Skin epidermis (tissue), 12 donors: ENCODE data around the gene CBLB.

Experiments used
- H3K27ac ChIP-seq, 21 experiments: fragments of 200-600 bp; sonication (generic) in 11 of 21; one replicate each; pipeline ENCODE4 v1.5.0; 2020; ENCODE audit warnings: mild to moderate bottlenecking in 3 of 21, inconsistent platforms in 2 of 21, moderate library complexity in 2 of 21
- H3K4me3 ChIP-seq, 7 experiments: fragments of 200-600 bp; sonication (generic) in 2 of 7; one replicate each; pipeline ENCODE4 v1.5.0; 2020; ENCODE audit warnings: inconsistent platforms in 2 of 7, mild to moderate bottlenecking in 2 of 7, moderate library complexity in 1 of 7

Gene CBLB

DNA sequence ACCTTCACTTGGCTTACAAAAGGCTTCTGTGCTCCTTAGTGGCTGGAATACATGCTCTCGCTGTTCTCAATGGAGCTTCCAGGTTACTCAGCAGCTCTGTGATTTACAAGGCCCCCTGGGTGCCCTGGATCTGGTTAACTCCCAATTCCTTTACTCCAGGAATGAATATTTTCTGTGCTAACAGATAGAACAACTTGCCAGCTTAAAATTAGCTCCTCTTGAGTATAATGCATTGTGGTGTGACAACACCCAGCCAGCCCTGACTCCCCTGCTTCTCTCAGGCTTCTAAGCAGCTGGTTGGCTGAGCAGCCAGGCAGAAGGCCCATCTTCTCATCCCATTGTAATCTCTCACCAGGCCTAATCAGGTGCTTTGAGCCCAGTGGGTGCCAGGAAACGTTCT is 255.7 kb downstream of the CBLB start:
- no peak overlapping the region for H3K4me3 ChIP-seq
- no peak overlapping the region for H3K27ac ChIP-seq

DNA sequence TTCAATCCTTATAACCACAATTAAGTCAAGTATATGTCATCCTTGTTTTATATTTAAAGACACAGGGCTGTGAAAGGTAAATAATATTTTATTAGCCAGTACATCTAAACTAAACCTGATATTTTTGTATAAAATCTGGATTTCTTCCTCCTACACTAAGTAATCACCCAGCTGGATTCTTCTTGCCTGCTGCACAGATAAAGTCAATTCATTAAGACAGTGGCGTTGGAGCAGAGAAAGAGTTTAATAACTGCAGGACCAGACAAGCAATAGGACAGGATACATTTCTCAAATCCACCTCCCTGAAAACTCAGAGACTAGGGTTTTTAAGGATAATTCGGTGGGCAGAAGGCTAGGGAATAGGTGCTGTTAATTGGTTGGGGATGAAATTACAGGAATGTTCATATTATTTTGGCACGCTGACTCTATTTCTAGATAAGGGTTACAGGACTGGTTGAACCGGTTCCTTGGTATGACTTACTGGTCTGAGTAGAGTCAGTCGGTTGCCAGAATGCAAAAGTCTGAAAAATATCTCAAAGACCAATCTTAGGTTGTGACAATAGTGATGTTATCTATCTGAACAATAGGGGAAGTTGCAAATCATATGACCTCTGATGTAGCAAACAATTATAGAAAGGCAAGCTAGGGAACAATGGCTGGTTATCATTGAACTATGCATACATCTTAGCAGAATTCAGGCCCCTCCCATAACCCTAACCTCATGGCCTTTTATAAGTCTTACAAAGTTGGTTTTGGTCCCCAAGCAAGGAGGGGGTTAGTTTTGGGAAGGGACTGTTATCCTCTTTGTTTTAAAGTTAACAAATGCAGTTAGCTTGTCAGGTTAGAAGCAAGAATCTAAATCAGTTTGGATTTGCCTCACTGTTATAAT is 257.3 kb downstream of the CBLB start:
- H3K27ac ChIP-seq: no peak overlapping the region
- H3K4me3 ChIP-seq: no peak overlapping the region

DNA sequence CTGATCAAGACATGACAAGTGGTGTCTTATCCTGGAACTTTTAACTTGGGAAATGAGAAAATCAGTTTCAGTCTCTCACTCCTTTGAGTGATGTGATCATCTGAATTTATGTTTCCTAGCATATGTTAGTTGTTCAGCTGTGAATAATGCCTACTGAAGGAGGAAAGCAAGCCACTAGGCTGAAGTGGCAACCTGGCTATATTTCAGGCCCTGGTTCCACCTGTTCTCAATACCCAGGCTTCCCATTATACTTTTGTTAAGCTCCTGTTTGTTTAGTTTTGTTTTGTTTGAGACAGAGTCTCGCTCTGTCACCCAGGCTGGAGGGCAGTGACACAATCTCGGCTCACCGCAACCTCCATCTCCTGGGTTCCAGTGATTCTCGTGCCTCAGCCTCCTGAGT is 258.3 kb downstream of the CBLB start:
- Histone ChIP-seq H3K27ac (no peak overlapping the region), H3K4me3 (no peak overlapping the region)

DNA sequence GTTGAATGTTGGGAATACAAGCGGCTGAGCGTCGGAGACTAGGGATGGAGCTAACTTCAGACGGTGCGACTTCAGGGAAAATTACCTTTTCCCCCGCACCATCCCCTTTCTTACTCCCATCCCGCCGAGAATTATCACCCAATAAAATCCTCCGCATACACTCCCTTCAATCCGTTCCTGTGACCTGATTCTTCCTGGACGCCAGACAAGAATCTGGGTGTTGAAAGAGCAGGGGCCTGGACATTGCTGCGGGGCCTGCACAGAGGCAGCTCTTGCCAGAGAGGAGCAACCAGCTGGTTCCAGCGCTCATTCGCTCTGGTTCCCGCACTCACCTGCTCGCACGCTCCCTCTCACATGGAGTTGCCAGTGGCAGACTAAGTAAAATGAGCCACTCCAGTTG is 260.2 kb downstream of the CBLB start:
- Histone ChIP-seq H3K4me3 (no peak overlapping the region), H3K27ac (no peak overlapping the region)

DNA sequence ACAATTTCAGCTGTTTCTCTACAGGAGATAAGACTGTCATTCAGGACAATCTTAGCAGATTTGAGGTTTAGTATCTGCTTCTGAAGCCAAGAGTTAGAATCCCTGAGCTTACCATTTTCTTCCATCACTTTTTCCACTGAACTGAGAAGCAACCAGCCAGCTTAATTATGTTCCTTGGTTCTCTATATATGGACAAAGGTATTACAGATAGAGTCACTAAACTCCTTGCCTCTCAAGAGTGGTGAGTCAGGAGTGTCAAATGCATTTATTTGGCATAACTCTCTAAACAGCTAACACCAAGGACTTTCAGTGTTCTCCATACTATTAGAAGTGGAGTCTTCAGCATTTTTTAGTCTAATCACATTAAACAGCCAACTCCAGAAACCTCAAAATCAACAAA is 262.8 kb downstream of the CBLB start:
- H3K4me3 ChIP-seq: no peak overlapping the region
- H3K27ac ChIP-seq: no peak overlapping the region
